K562 (cell line): ENCODE results near the gene PUS7. TPM values are rescaled to one million over a fixed set of nuclear protein-coding genes. Genes with fewer than 3 reads are reported as not detected.

Source experiments
- ATAC-seq: fragments of 200-7000 bp; cut with Tn5 transposase; 3 replicates; pipeline ENCODE4 v1.9.1; 2020; ENCODE audit warnings: moderate library complexity
- BruUV-seq: library from RNA; stranded (reverse); fragments of 400-500 nt; replicated peaks from 2 replicates; lab custom pipeline; 2021; lab: Mats Ljungman, UMichigan
- CTCF ChIA-PET: fragments of 300-600 bp; formaldehyde crosslinking; extraction: SDS; loops from one replicate; lab custom pipeline; 2021; ENCODE audit warnings: low intra/inter-chr PET ratio; lab: Yijun Ruan, JAX
- POLR2A ChIA-PET: fragments of 300-600, 350-650 bp; sonication (Branson Sonifier 250); formaldehyde crosslinking; extraction: SDS; loops from one replicate; lab custom pipeline; 2021; ENCODE audit warnings: antibody characterized with exemption, inconsistent platforms; lab: Yijun Ruan, JAX
- DNase-seq, 4 experiments: peaks; one replicate each; pipeline versions ENCODE4 v3.0.0 to v3.0.0-alpha.2; 2011 to 2018; ENCODE audit warnings: low spot score in 3 of 4, mixed read lengths in 3 of 4; ENCODE audit errors: extremely low read depth in 1 of 4
- FAIRE-seq: peaks from 2 replicates; lab custom pipeline; 2011; peaks lifted over from hg19 to GRCh38; lab: Jason Lieb, UNC
- H2AFZ ChIP-seq: 2 replicates; pipeline ENCODE4 v1.6.0; 2011; ENCODE audit warnings: low read depth, low read length, control low read depth, inconsistent platforms
- H3K27ac ChIP-seq: fragments of 200-600 bp; 3 replicates; pipeline ENCODE4 v1.8.0; 2011; ENCODE audit warnings: low read depth, mild to moderate bottlenecking, control low read depth, inconsistent platforms, low read length, moderate library complexity, mixed read lengths; ENCODE audit errors: extremely low read depth
- H3K27me3 ChIP-seq, 2 experiments: fragments of 300-600 bp in 1 of 2; 2 replicates in 1 of 2; 3 replicates in 1 of 2; pipeline versions ENCODE4 v1.6.0 to v1.8.0; 2011; ENCODE audit warnings: inconsistent platforms in 2 of 2, low read length in 2 of 2, mild to moderate bottlenecking in 1 of 2, mixed read lengths in 1 of 2, moderate library complexity in 1 of 2; ENCODE audit not compliant: control insufficient read depth in 2 of 2, insufficient read depth in 2 of 2
- H3K36me3 ChIP-seq: fragments of 300-600 bp; 3 replicates; pipeline ENCODE4 v1.8.0; 2011; ENCODE audit warnings: mild to moderate bottlenecking, low read length, inconsistent platforms; ENCODE audit not compliant: control insufficient read depth, insufficient read depth
- H3K4me1 ChIP-seq, 2 experiments: fragments of 200-600 bp in 1 of 2; replicated peaks in 1 of 2; 2 replicates in 1 of 2; 3 replicates in 1 of 2; pipeline versions ENCODE4 v1.5.1 to v1.8.0; 2011; ENCODE audit warnings: inconsistent platforms in 2 of 2, low read length in 2 of 2, mild to moderate bottlenecking in 1 of 2, mixed read lengths in 1 of 2, moderate library complexity in 1 of 2; ENCODE audit not compliant: control insufficient read depth in 2 of 2, insufficient read depth in 2 of 2
- H3K4me2 ChIP-seq: 2 replicates; pipeline ENCODE4 v1.6.1; 2011; ENCODE audit warnings: low read length, control low read depth, inconsistent platforms, mixed read lengths; ENCODE audit not compliant: insufficient read depth
- H3K4me3 ChIP-seq: fragments of 200-600 bp; sonication (generic), shearing (Covaris generic); 2 replicates; pipeline ENCODE4 v1.5.1; 2016; ENCODE audit warnings: control low read depth, inconsistent platforms
- H3K79me2 ChIP-seq: fragments of 200-600 bp; 3 replicates; pipeline ENCODE4 v1.8.0; 2011; ENCODE audit warnings: low read length, inconsistent platforms; ENCODE audit not compliant: control insufficient read depth, insufficient read depth
- H3K9ac ChIP-seq, 2 experiments: 2 replicates each; pipeline versions ENCODE4 v1.6.0 to v1.6.1; 2011; ENCODE audit warnings: low read depth in 2 of 2, low read length in 2 of 2, control low read depth in 1 of 2, inconsistent platforms in 1 of 2, mild to moderate bottlenecking in 1 of 2, mixed read lengths in 1 of 2; ENCODE audit not compliant: insufficient read depth in 1 of 2
- H3K9me1 ChIP-seq: one replicate; pipeline ENCODE4 v1.6.0; 2011; ENCODE audit warnings: inconsistent platforms, mild to moderate bottlenecking, low read length, moderate library complexity; ENCODE audit not compliant: control insufficient read depth, insufficient read depth
- H3K9me3 ChIP-seq: replicated peaks from 2 replicates; pipeline ENCODE4 v1.5.1; 2011; ENCODE audit warnings: low read depth, low read length, inconsistent platforms; ENCODE audit not compliant: control insufficient read depth, insufficient read depth
- H4K20me1 ChIP-seq: replicated peaks from 2 replicates; pipeline ENCODE4 v1.6.1; 2011; ENCODE audit warnings: low read length, inconsistent platforms, mixed read lengths; ENCODE audit not compliant: control insufficient read depth, insufficient read depth
- ELF4 ChIP-seq: fragments of 450-650 bp; formaldehyde crosslinking; IDR thresholded peaks from 2 replicates; pipeline ENCODE4 v1.4.0; 2022; ENCODE audit warnings: missing genetic modification characterization
- HIVEP1 ChIP-seq: fragments of 250-450 bp; sonication (Bioruptor Pico); IDR thresholded peaks from 2 replicates; pipeline ENCODE4 v1.4.0; 2020; ENCODE audit warnings: mild to moderate bottlenecking
- ILF3 ChIP-seq: fragments of 450-650 bp; IDR thresholded peaks from 2 replicates; pipeline ENCODE4 v1.6.1; 2018; ENCODE audit warnings: antibody characterized with exemption, mild to moderate bottlenecking, moderate library complexity, borderline replicate concordance
- KAT7 ChIP-seq: sonication (generic); formaldehyde crosslinking; IDR thresholded peaks from 2 replicates; pipeline ENCODE4 v1.8.0; 2022; ENCODE audit warnings: missing genetic modification reagents, mild to moderate bottlenecking, borderline replicate concordance
- KHSRP ChIP-seq: fragments of 450-650 bp; IDR thresholded peaks from 2 replicates; pipeline ENCODE4 v1.6.1; 2017
- LCOR ChIP-seq: sonication (generic); formaldehyde crosslinking; IDR thresholded peaks from 2 replicates; pipeline ENCODE4 v1.8.0; 2022; ENCODE audit warnings: mild to moderate bottlenecking, missing genetic modification reagents
- NR2F6 ChIP-seq: fragments of 450-650 bp; formaldehyde crosslinking; IDR thresholded peaks from 2 replicates; pipeline ENCODE4 v1.4.0; 2020; ENCODE audit warnings: mild to moderate bottlenecking
- PHF21A ChIP-seq: fragments of 450-650 bp; IDR thresholded peaks from 2 replicates; pipeline ENCODE4 v1.6.1; 2017; ENCODE audit warnings: low read depth, borderline replicate concordance
- TGIF2 ChIP-seq: sonication (generic); formaldehyde crosslinking; IDR thresholded peaks from 2 replicates; pipeline ENCODE4 v1.8.1; 2022; ENCODE audit warnings: mild to moderate bottlenecking, missing genetic modification reagents, moderate library complexity
- ZBED1 ChIP-seq: IDR thresholded peaks from 2 replicates; pipeline ENCODE4 v1.6.1; 2014
- ZNF212 ChIP-seq: fragments of 450-650 bp; formaldehyde crosslinking; IDR thresholded peaks from 2 replicates; pipeline ENCODE4 v1.4.0; 2020; ENCODE audit warnings: mild to moderate bottlenecking
- WGBS: fragments of 100-300 bp; shearing (Covaris generic); methylation state at CpG from one replicate; pipeline ENCODE4 v1.1.6; 2016; ENCODE audit warnings: low coverage, mixed read lengths; ENCODE audit not compliant: insufficient coverage; ENCODE audit errors: missing lambda C conversion rate; 5-methylcytosine and 5-hydroxymethylcytosine counted together
- in situ Hi-C: fragments of 300-500 bp; cut with MboI; formaldehyde crosslinking; loops from 4 replicates; pipeline ENCODE4 v1.15.0; 2018; ENCODE audit warnings: inconsistent platforms, mixed read lengths
- intact Hi-C: fragments of 100-400 bp; cut with micrococcal nuclease; formaldehyde crosslinking; loops from 2 replicates; pipeline ENCODE4 v1.14.2; 2022
- polyA plus RNA-seq, 8 experiments: library from polyadenylated mRNA; depleted of rRNA in 4 of 8; stranded (reverse) in 5 of 8; unstranded in 3 of 8; fragments of >200 nt; fragmentation: Nextera tagmentation in 2 of 8; fragmentation: Illumina TruSeq in 1 of 8; extraction: Ambion mirVana in 2 of 8; extraction: Trizol in 1 of 8; gene quantifications; 2 replicates each; pipeline versions ENCODE4 v1.2.1 to v1.2.3, GENCODE V29; 2011 to 2014; ENCODE audit warnings: inconsistent platforms in 1 of 8, missing spikeins in 1 of 8
- total RNA-seq, 7 experiments: library from RNA; depleted of rRNA in 6 of 7; stranded (reverse); fragments of >200 nt in 6 of 7; fragmentation: Illumina TruSeq in 2 of 7; extraction: Trizol in 2 of 7; gene quantifications; 2 replicates each; pipeline versions ENCODE4 v1.2.1 to v1.2.3, GENCODE V29; 2011 to 2021; ENCODE audit warnings: low replicate concordance in 1 of 7
- TF ChIP-seq, protein P1 (sequence below), 2 experiments: IDR thresholded peaks; 2 replicates each; pipeline ENCODE4 v1.6.1; 2011; ENCODE audit warnings: borderline replicate concordance in 1 of 2, control low read depth in 1 of 2, low read depth in 1 of 2, low read length in 1 of 2, mild to moderate bottlenecking in 1 of 2, mixed read lengths in 1 of 2, moderate library complexity in 1 of 2; ENCODE audit not compliant: insufficient read depth in 1 of 2, insufficient read length in 1 of 2, poor library complexity in 1 of 2, severe bottlenecking in 1 of 2; ENCODE audit errors: extremely low read depth in 1 of 2
- TF ChIP-seq, protein P2 (sequence below): fragments of 200-800 bp; sonication (Bioruptor generic); IDR thresholded peaks from 2 replicates; pipeline ENCODE4 v1.6.1; 2017; ENCODE audit warnings: missing genetic modification characterization, missing compliant biosample characterization
- TF ChIP-seq, protein P3 (sequence below): sonication (generic); formaldehyde crosslinking; IDR thresholded peaks from 2 replicates; pipeline ENCODE4 v1.8.0; 2022; ENCODE audit warnings: missing genetic modification reagents, mild to moderate bottlenecking, borderline replicate concordance

The PUS7 gene
- total and polyA plus RNA-seq, 9 of the 15 experiments (the other 6 are each of a cell fraction or from before 2014, with no cell fraction given), result 15.1 to 95.6 (median 63.2) TPM

DNA sequence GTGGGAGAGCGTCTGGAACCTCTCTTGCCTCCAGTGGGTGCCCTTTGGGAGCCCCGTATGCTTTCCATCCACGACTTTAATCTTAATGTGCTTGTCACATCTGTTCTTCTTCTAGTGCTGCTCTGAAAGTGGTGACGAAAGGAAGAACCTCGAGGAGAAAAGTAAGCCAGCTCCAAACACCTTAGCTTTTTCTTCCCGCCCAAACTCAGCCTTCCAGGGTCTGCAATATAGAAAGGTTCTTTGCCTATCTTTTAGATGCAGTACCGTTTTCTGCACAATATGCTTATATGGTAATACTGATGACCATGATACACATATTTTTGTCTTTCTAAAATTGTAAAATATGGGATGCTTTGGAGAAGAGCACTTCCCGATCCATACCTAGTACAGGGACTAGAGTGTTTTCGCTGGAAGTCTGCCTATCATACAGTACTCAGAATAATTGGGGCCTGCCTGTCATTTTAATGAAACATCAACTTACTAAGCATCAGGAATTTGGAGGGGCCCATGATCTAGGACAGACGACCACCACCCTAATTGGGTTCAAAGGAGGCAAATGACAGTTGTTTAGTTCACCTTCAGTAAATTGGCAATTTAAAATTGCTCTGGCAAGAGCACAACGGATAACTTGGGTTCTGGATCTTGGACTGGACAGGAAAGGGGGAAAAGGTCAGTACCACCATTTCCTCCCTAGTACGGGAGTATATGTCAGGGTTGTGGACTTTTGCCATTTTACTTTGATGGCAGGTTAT, 10.8 kb upstream of the PUS7 start:
- Histone ChIP-seq H3K4me1 (peaks cover 10 to 12% of the 10 kb centered on the region in 2 experiments), H3K36me3 (peaks cover 49% of the 10 kb centered on the region; the same call in 2 of the 3 replicates), H3K9ac (peak overlapping the region; percentile 95 to 98), H3K4me2 (peak overlapping the region; percentile 96), H3K9me1 (no peaks in the 10 kb centered on the region), H3K79me2 (peaks cover 36% of the 10 kb centered on the region), H2AFZ (peak overlapping the region; percentile 92), H3K27me3 (no peaks in the 10 kb centered on the region), H3K27ac (peak overlapping the region; percentile 86), H4K20me1 (no peaks in the 10 kb centered on the region), H3K4me3 (peak overlapping the region; percentile 78), H3K9me3 (no peaks in the 10 kb centered on the region)
- no peak for ATAC-seq
- TF ChIP-seq ZNF212 (CRISPR knock-in tag), result 0 out of 2 replicates have a peak, but pooled peaks have one; percentile 35
- TF ChIP-seq, protein P1, sequence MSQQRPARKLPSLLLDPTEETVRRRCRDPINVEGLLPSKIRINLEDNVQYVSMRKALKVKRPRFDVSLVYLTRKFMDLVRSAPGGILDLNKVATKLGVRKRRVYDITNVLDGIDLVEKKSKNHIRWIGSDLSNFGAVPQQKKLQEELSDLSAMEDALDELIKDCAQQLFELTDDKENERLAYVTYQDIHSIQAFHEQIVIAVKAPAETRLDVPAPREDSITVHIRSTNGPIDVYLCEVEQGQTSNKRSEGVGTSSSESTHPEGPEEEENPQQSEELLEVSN (IDR thresholded peaks at IDR 0.05; ENCODE audit: borderline replicate concordance in 1 of 2, extremely low read depth in 1 of 2, insufficient read depth in 1 of 2, insufficient read length in 1 of 2, low read depth in 1 of 2, low read length in 1 of 2, poor library complexity in 1 of 2, severe bottlenecking in 1 of 2), result peak in 1 of 2 experiments; percentile 53
- TF ChIP-seq KHSRP, result no peak
- TF ChIP-seq HIVEP1 (CRISPR knock-in tag), result 0 out of 2 replicates have a peak, but pooled peaks have one; percentile 57
- peak; percentile 15; the same call in 1 of the 2 replicates for TF ChIP-seq LCOR (CRISPR knock-in tag)
- no peak for TF ChIP-seq PHF21A
- TF ChIP-seq, protein P2, sequence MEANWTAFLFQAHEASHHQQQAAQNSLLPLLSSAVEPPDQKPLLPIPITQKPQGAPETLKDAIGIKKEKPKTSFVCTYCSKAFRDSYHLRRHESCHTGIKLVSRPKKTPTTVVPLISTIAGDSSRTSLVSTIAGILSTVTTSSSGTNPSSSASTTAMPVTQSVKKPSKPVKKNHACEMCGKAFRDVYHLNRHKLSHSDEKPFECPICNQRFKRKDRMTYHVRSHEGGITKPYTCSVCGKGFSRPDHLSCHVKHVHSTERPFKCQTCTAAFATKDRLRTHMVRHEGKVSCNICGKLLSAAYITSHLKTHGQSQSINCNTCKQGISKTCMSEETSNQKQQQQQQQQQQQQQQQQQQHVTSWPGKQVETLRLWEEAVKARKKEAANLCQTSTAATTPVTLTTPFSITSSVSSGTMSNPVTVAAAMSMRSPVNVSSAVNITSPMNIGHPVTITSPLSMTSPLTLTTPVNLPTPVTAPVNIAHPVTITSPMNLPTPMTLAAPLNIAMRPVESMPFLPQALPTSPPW (CRISPR knock-in tag), result no peak
- TF ChIP-seq NR2F6 (CRISPR knock-in tag), result 0 out of 2 replicates have a peak, but pooled peaks have one; percentile 60
- 0 out of 2 replicates have a peak, but pooled peaks have one; percentile 49 for TF ChIP-seq TGIF2 (CRISPR knock-in tag)
- peak; percentile 41; the same call in 1 of the 2 replicates for TF ChIP-seq ILF3
- no peak for TF ChIP-seq ELF4 (CRISPR knock-in tag)
- no peak for TF ChIP-seq ZBED1
- peak; percentile 81 for TF ChIP-seq KAT7 (CRISPR knock-in tag)
- TF ChIP-seq, protein P3, sequence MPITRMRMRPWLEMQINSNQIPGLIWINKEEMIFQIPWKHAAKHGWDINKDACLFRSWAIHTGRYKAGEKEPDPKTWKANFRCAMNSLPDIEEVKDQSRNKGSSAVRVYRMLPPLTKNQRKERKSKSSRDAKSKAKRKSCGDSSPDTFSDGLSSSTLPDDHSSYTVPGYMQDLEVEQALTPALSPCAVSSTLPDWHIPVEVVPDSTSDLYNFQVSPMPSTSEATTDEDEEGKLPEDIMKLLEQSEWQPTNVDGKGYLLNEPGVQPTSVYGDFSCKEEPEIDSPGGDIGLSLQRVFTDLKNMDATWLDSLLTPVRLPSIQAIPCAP, result 0 out of 2 replicates have a peak, but pooled peaks have one; percentile 59
- 7% methylated on average over 12 of the region's 12 CpGs for WGBS
- intact Hi-C loops, result no loop called here
- ChIA-PET CTCF (interaction anchor here (0.6 kb wide), 1 partner anchor 521 kb away, joined by 3 read pairs; no protein-coding TSS in a partner anchor), POLR2A (interaction anchor here (0.6 to 2.1 kb wide), 11 partner anchors 10 to 550 kb away, joined by 3 to 16 read pairs (median 3); no protein-coding TSS in a partner anchor)
- FAIRE-seq, result no peak
- in situ Hi-C loops, result no loop called here
- no TSS peak for BruUV-seq
- peak in 1 of 4 experiments; percentile 11 for DNase-seq
